ENCODE data around the gene FRMD3.

DNA sequence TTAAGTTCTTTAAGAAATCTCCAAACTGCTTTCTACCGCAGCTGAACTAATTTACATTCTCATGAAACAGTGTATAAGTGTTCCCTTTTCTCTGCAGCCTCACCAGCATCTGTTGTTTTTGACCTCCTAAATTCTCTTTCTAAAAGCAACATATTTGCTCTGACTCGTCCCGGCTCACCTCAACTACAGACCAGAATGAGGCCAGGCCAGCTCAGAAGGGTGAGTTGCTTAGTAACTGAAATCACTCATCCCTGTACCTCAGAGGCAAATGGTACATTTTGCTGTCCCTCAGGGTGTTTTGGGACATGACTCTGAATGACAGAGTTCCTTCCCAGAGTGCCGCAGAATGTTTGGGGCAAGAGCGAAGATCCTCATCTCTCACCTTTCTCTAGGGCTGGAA is 127.5 kb downstream of the FRMD3 start:
- TF ChIP-seq, protein P1, sequence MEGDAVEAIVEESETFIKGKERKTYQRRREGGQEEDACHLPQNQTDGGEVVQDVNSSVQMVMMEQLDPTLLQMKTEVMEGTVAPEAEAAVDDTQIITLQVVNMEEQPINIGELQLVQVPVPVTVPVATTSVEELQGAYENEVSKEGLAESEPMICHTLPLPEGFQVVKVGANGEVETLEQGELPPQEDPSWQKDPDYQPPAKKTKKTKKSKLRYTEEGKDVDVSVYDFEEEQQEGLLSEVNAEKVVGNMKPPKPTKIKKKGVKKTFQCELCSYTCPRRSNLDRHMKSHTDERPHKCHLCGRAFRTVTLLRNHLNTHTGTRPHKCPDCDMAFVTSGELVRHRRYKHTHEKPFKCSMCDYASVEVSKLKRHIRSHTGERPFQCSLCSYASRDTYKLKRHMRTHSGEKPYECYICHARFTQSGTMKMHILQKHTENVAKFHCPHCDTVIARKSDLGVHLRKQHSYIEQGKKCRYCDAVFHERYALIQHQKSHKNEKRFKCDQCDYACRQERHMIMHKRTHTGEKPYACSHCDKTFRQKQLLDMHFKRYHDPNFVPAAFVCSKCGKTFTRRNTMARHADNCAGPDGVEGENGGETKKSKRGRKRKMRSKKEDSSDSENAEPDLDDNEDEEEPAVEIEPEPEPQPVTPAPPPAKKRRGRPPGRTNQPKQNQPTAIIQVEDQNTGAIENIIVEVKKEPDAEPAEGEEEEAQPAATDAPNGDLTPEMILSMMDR (IDR thresholded peaks at IDR 0.05), result no peak
- no peak for TF ChIP-seq POLR2AphosphoS5 (IDR thresholded peaks at IDR 0.05)
